ENCODE measurements around the gene GPATCH4.
"Not testable (repeated sequence)": the region's sequence is repeated elsewhere in the genome, so short reads cannot be mapped to it uniquely, and the experiment has no call there.

GRCh38 chr1:156610072-156610471 is 8.8 kb upstream of the GPATCH4 start:
- not testable (repeated sequence) for TF ChIP-seq CTCF (conservative IDR thresholded peaks at IDR 0.05; ENCODE audit: low read depth, low read length); EZH2 (IDR thresholded peaks at IDR 0.05; ENCODE audit: low read length, unreplicated experiment)

Data from PC-3 (cell line).